Measurements from ENCODE around the gene ARHGEF38.

The ARHGEF38 gene

DNA sequence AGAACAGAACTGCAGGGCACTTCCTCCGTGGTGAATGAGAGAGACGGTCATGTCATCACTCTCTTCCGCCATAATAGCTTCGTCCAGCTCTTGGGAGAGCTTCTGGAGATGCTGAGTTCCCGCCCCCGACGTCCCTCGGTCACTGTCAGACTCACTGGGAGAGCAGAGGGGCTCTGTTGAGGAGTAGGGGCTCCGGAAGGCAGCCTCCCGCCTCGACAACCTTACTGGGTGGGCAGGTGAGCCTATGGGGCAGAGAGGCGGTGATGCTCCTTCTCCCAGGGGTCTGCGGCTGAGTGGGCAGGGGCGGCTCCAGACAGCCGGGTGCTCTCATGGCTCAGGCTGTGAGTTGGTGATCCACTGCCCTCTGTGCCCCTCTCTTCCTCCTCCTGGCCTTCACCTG lies 25.8 kb upstream of the ARHGEF38 start:
- H2BK12ac ChIP-seq (ENCODE audit: low read length in 2 of 2) = no peak overlapping the region
- WGBS = 91% methylated on average over 14 of the region's 15 CpGs

DNA sequence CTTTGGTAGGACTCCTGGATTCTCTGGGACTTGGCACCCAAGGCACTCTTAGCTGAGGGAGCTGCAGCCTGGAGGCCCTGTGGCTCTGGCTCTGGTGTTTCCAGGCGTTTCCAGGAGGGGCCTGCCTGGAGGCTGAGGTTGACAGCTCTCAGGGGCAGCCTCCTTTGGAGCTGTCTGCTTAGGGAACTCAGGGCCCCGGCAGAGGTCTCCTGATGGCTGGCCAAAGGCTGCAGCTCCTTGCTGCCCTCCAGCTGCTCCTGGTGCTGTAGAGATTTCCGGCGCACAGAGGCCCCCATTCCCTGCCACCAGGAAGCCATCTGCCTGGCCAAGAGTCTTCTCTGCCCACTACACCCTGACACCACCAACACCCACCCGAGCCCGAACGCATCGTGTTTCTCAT lies 25.3 kb upstream of the ARHGEF38 start:
- no peak for DNase-seq
- H3K27ac ChIP-seq (ENCODE audit: low read length, poor library complexity, severe bottlenecking) = no peak overlapping the region
- no peak overlapping the region for H2AFZ ChIP-seq (ENCODE audit: low read depth, low read length)
- no peak overlapping the region for H2BK120ac ChIP-seq (ENCODE audit: low read depth, low read length)
- no peak overlapping the region for H4K91ac ChIP-seq (ENCODE audit: low read length)
- H3K4me1 ChIP-seq (ENCODE audit: control insufficient read depth, insufficient read depth, low read depth, low read length) = no peaks in the 10 kb centered on the region
- H2BK15ac ChIP-seq (ENCODE audit: low read depth, poor library complexity, severe bottlenecking) = no peak overlapping the region
- no peak overlapping the region for H2BK5ac ChIP-seq (ENCODE audit: low read depth, low read length, poor library complexity, severe bottlenecking)
- no peaks in the 10 kb centered on the region for H3K36me3 ChIP-seq (ENCODE audit: control insufficient read depth in 1 of 2, insufficient read depth in 2 of 2, low read depth in 1 of 2, low read length in 2 of 2)
- WGBS = 80% methylated on average over 4 of the region's 8 CpGs
- no peak overlapping the region for H3K14ac ChIP-seq (ENCODE audit: low read length in 2 of 2)
- H4K8ac ChIP-seq (ENCODE audit: low read length) = no peak overlapping the region
- H3K27me3 ChIP-seq (ENCODE audit: control insufficient read depth in 1 of 2, insufficient read depth in 1 of 2, low read length in 2 of 2) = no peaks in the 10 kb centered on the region
- H3K9me3 ChIP-seq (ENCODE audit: control insufficient read depth, low read length) = no peaks in the 10 kb centered on the region
- H3K4me3 ChIP-seq (ENCODE audit: insufficient read depth in 1 of 2, low read depth in 1 of 2, low read length in 2 of 2) = no peak overlapping the region
- H3K4me2 ChIP-seq (ENCODE audit: low read length, poor library complexity, severe bottlenecking) = no peak overlapping the region
- no peaks in the 10 kb centered on the region for H3K79me1 ChIP-seq (replicated peaks; ENCODE audit: low read length, poor library complexity, severe bottlenecking)
- H3K23ac ChIP-seq (ENCODE audit: low read length in 2 of 2) = no peak overlapping the region
- no peak overlapping the region for H3K18ac ChIP-seq (ENCODE audit: low read depth in 1 of 2, low read length in 2 of 2)
- H2AK5ac ChIP-seq (ENCODE audit: low read length, severe bottlenecking) = no peak overlapping the region
- H3K4ac ChIP-seq (ENCODE audit: low read depth in 1 of 2, low read length in 2 of 2) = no peak overlapping the region
- no peak overlapping the region for H2BK12ac ChIP-seq (ENCODE audit: low read length in 2 of 2)
- no peak overlapping the region for H3K9ac ChIP-seq (ENCODE audit: low read length)

More for the DNA sequence above, 25.8 kb upstream of the ARHGEF38 start:
- Histone ChIP-seq H3K36me3 (ENCODE audit: control insufficient read depth in 1 of 2, insufficient read depth in 2 of 2, low read depth in 1 of 2, low read length in 2 of 2) (no peaks in the 10 kb centered on the region), H2AK5ac (ENCODE audit: low read length, severe bottlenecking) (no peak overlapping the region), H2BK15ac (ENCODE audit: low read depth, poor library complexity, severe bottlenecking) (no peak overlapping the region), H2BK120ac (ENCODE audit: low read depth, low read length) (no peak overlapping the region), H3K4me1 (ENCODE audit: control insufficient read depth, insufficient read depth, low read depth, low read length) (no peaks in the 10 kb centered on the region), H3K27ac (ENCODE audit: low read length, poor library complexity, severe bottlenecking) (no peak overlapping the region), H3K23ac (ENCODE audit: low read length in 2 of 2) (no peak overlapping the region), H2AFZ (ENCODE audit: low read depth, low read length) (no peak overlapping the region), H3K4me2 (ENCODE audit: low read length, poor library complexity, severe bottlenecking) (no peak overlapping the region), H4K91ac (ENCODE audit: low read length) (no peak overlapping the region), H3K27me3 (ENCODE audit: control insufficient read depth in 1 of 2, insufficient read depth in 1 of 2, low read length in 2 of 2) (no peaks in the 10 kb centered on the region), H3K9ac (ENCODE audit: low read length) (no peak overlapping the region), H3K18ac (ENCODE audit: low read depth in 1 of 2, low read length in 2 of 2) (no peak overlapping the region), H3K14ac (ENCODE audit: low read length in 2 of 2) (no peak overlapping the region), H3K9me3 (ENCODE audit: control insufficient read depth, low read length) (no peaks in the 10 kb centered on the region), H4K8ac (ENCODE audit: low read length) (no peak overlapping the region), H2BK5ac (ENCODE audit: low read depth, low read length, poor library complexity, severe bottlenecking) (no peak overlapping the region), H3K79me1 (replicated peaks; ENCODE audit: low read length, poor library complexity, severe bottlenecking) (no peaks in the 10 kb centered on the region), H3K4me3 (ENCODE audit: insufficient read depth in 1 of 2, low read depth in 1 of 2, low read length in 2 of 2) (no peak overlapping the region), H3K4ac (ENCODE audit: low read depth in 1 of 2, low read length in 2 of 2) (no peak overlapping the region)
- DNase-seq = no peak

DNA sequence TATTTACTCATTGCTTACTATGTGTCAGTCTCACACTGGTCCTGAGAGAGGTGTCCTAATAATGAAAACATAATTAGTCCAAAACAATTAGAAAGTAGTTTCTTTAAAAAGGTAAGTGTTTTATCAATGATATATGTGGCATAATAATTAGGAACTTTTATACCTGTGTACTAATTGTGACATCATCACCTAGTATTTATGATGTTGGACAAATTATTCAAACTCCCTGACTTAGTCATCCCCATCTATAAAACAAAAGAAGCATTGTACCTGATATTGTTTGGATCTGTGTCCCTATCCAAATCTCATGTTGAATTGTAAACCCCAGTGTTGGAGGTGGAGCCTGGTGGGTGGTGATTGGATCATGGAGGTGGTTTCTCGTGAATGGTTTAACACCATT lies 15.8 kb upstream of the ARHGEF38 start:
- Histone ChIP-seq H3K9ac (ENCODE audit: low read length) (no peak overlapping the region), H3K18ac (ENCODE audit: low read depth in 1 of 2, low read length in 2 of 2) (no peak overlapping the region), H3K23ac (ENCODE audit: low read length in 2 of 2) (no peak overlapping the region), H3K79me1 (replicated peaks; ENCODE audit: low read length, poor library complexity, severe bottlenecking) (no peaks in the 10 kb centered on the region), H3K27me3 (ENCODE audit: control insufficient read depth in 1 of 2, insufficient read depth in 1 of 2, low read length in 2 of 2) (no peaks in the 10 kb centered on the region), H2AFZ (ENCODE audit: low read depth, low read length) (no peak overlapping the region), H2BK5ac (ENCODE audit: low read depth, low read length, poor library complexity, severe bottlenecking) (no peak overlapping the region), H3K4me3 (ENCODE audit: insufficient read depth in 1 of 2, low read depth in 1 of 2, low read length in 2 of 2) (no peak overlapping the region), H3K36me3 (ENCODE audit: control insufficient read depth in 1 of 2, insufficient read depth in 2 of 2, low read depth in 1 of 2, low read length in 2 of 2) (no peaks in the 10 kb centered on the region), H3K14ac (ENCODE audit: low read length in 2 of 2) (no peak overlapping the region), H2BK12ac (ENCODE audit: low read length in 2 of 2) (no peak overlapping the region), H3K9me3 (ENCODE audit: control insufficient read depth, low read length) (no peaks in the 10 kb centered on the region), H2BK15ac (ENCODE audit: low read depth, poor library complexity, severe bottlenecking) (no peak overlapping the region), H2BK120ac (ENCODE audit: low read depth, low read length) (no peak overlapping the region), H4K8ac (ENCODE audit: low read length) (no peak overlapping the region), H2AK5ac (ENCODE audit: low read length, severe bottlenecking) (no peak overlapping the region), H3K4me2 (ENCODE audit: low read length, poor library complexity, severe bottlenecking) (no peak overlapping the region), H4K91ac (ENCODE audit: low read length) (no peak overlapping the region), H3K27ac (ENCODE audit: low read length, poor library complexity, severe bottlenecking) (no peak overlapping the region), H3K4me1 (ENCODE audit: control insufficient read depth, insufficient read depth, low read depth, low read length) (no peaks in the 10 kb centered on the region), H3K4ac (ENCODE audit: low read depth in 1 of 2, low read length in 2 of 2) (no peak overlapping the region)
- WGBS = no CpG with 5 or more reads among the region's 1 CpG
- DNase-seq = no peak

DNA sequence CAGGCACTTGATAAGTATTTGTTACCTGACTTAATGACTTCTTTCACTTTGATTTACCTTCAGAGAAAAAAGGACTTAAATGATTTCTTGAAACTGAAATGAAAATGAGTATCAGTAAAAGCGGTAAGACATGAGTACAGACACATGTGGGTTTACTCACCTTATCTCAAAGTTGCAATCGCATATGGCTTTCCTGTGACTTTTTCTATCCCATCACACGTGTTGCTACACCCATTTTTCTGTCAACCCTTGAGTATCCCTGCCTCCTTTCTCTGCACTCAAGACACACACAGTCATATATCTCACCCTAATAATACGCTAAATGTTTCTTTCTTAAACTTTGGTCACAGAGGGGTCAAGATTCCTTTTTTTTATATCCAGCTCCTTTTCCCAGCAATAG lies 11.0 kb upstream of the ARHGEF38 start:
- DNase-seq = no peak
- no peak overlapping the region for H3K14ac ChIP-seq (ENCODE audit: low read length in 2 of 2)
- H2BK120ac ChIP-seq (ENCODE audit: low read depth, low read length) = no peak overlapping the region
- no peak overlapping the region for H3K23ac ChIP-seq (ENCODE audit: low read length in 2 of 2)
- H2BK5ac ChIP-seq (ENCODE audit: low read depth, low read length, poor library complexity, severe bottlenecking) = no peak overlapping the region
- H3K9ac ChIP-seq (ENCODE audit: low read length) = no peak overlapping the region
- H3K4ac ChIP-seq (ENCODE audit: low read depth in 1 of 2, low read length in 2 of 2) = no peak overlapping the region
- no peaks in the 10 kb centered on the region for H3K79me1 ChIP-seq (replicated peaks; ENCODE audit: low read length, poor library complexity, severe bottlenecking)
- H4K8ac ChIP-seq (ENCODE audit: low read length) = no peak overlapping the region
- H2AK5ac ChIP-seq (ENCODE audit: low read length, severe bottlenecking) = no peak overlapping the region
- H2BK15ac ChIP-seq (ENCODE audit: low read depth, poor library complexity, severe bottlenecking) = no peak overlapping the region
- no peak overlapping the region for H3K4me2 ChIP-seq (ENCODE audit: low read length, poor library complexity, severe bottlenecking)
- no peak overlapping the region for H3K18ac ChIP-seq (ENCODE audit: low read depth in 1 of 2, low read length in 2 of 2)
- no peak overlapping the region for H2BK12ac ChIP-seq (ENCODE audit: low read length in 2 of 2)
- H3K4me1 ChIP-seq (ENCODE audit: control insufficient read depth, insufficient read depth, low read depth, low read length) = no peaks in the 10 kb centered on the region
- no peaks in the 10 kb centered on the region for H3K9me3 ChIP-seq (ENCODE audit: control insufficient read depth, low read length)
- no peak overlapping the region for H4K91ac ChIP-seq (ENCODE audit: low read length)
- H3K27me3 ChIP-seq (ENCODE audit: control insufficient read depth in 1 of 2, insufficient read depth in 1 of 2, low read length in 2 of 2) = no peaks in the 10 kb centered on the region
- no peak overlapping the region for H3K4me3 ChIP-seq (ENCODE audit: insufficient read depth in 1 of 2, low read depth in 1 of 2, low read length in 2 of 2)
- 63% methylated on average over 4 of the region's 4 CpGs for WGBS
- no peak overlapping the region for H2AFZ ChIP-seq (ENCODE audit: low read depth, low read length)
- no peaks in the 10 kb centered on the region for H3K36me3 ChIP-seq (ENCODE audit: control insufficient read depth in 1 of 2, insufficient read depth in 2 of 2, low read depth in 1 of 2, low read length in 2 of 2)
- no peak overlapping the region for H3K27ac ChIP-seq (ENCODE audit: low read length, poor library complexity, severe bottlenecking)
